Epithelial cell of esophagus (primary cell): ENCODE measurements around the gene MCOLN1.
"Not testable (repeated sequence)": the region's sequence is repeated elsewhere in the genome, so short reads cannot be mapped to it uniquely, and the experiment has no call there.

ENCODE experiments used
- DNase-seq: peaks from one replicate; pipeline ENCODE4 v3.0.0; 2010; ENCODE audit warnings: low read depth
- H3K4me3 ChIP-seq: 2 replicates; pipeline ENCODE4 v1.5.1; 2011; ENCODE audit warnings: mild to moderate bottlenecking, low read length, control low read depth
- TF ChIP-seq, protein P1 (sequence below): IDR thresholded peaks from 2 replicates; pipeline ENCODE4 v1.5.1; 2011; ENCODE audit warnings: low read depth, mild to moderate bottlenecking, low read length, control low read depth, inconsistent platforms; ENCODE audit not compliant: insufficient read depth; ENCODE audit errors: missing control alignments

Gene MCOLN1

DNA sequence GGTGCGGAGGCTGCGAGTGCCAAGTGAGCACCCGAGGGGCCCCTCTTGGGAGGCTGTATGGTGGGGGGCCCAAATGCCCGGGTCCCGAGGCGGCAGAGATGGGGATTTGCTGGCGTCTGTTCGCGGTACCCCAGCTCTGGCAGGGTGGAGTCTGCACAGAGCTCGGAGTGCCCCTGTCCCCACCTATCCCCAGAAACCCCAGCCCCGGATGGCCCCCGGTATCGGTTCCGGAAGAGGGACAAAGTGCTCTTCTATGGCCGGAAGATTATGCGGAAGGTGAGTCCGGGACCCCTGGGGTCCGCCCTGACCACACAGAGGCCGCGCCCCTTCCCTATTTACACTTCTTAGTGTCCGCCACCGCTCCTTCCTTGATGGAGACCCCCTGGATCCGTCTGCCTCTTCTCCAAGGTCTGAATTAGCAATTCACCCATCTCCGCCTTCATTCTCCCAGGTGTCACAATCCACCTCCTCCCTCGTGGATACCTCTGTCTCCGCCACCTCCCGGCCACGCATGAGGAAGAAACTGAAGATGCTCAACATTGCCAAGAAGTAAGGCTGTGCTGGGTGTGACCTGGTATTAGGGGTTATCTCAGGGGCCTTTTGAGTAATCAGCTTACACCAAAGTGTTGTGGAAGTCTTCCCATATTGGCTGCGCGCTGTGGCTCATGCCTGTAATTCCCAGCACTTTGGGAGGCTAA, 13.7 kb downstream of the MCOLN1 start:
- peak; percentile 28 for DNase-seq
- TF ChIP-seq, protein P1, sequence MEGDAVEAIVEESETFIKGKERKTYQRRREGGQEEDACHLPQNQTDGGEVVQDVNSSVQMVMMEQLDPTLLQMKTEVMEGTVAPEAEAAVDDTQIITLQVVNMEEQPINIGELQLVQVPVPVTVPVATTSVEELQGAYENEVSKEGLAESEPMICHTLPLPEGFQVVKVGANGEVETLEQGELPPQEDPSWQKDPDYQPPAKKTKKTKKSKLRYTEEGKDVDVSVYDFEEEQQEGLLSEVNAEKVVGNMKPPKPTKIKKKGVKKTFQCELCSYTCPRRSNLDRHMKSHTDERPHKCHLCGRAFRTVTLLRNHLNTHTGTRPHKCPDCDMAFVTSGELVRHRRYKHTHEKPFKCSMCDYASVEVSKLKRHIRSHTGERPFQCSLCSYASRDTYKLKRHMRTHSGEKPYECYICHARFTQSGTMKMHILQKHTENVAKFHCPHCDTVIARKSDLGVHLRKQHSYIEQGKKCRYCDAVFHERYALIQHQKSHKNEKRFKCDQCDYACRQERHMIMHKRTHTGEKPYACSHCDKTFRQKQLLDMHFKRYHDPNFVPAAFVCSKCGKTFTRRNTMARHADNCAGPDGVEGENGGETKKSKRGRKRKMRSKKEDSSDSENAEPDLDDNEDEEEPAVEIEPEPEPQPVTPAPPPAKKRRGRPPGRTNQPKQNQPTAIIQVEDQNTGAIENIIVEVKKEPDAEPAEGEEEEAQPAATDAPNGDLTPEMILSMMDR, result peak; percentile 18
- H3K4me3 ChIP-seq, result peak overlapping the region; percentile 93

DNA sequence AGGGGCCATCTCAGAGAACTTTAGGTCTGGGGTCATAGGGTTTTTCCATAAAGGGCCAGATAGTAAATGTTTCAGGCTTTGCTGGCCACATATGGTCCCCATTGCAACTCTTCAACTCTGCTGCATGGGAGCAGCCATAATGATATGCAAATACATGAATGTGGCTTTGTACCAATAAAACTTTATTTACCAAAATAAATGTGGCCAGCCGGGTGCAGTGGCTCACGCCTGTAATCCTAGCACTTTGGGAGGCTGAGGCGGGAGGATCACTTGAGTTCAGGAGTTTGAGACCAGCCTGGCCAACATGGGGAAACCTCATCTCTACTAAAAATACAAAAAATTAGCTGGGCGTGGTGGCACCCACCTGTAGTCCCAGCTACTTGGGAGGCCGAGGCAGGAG, 16.6 kb downstream of the MCOLN1 start:
- not testable (repeated sequence) for H3K4me3 ChIP-seq, DNase-seq

DNA sequence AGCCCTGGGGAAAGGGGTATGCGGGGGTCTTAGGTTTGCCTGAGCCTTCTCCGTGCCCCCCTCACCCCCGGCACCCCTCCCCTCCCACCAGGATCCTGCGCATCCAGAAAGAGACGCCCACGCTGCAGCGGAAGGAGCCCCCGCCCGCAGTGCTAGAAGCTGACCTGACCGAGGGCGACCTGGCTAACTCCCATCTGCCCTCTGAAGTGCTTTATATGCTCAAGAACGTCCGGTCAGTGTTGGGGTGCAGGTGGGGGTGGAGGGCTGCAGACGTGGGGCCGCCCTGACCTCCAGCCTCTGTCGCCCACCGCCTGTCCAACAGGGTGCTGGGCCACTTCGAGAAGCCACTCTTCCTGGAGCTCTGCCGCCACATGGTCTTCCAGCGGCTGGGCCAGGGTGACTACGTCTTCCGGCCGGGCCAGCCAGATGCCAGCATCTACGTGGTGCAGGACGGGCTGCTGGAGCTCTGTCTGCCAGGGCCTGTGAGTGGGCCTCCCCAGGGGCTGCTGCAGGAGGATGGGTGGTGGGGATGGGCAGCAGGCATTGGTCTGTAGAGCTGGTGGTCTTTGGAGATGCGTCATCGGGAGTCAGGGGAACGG, 17.5 kb downstream of the MCOLN1 start:
- H3K4me3 ChIP-seq, result no peak overlapping the region
- no peak for DNase-seq
- TF ChIP-seq, protein P1, result no peak

DNA sequence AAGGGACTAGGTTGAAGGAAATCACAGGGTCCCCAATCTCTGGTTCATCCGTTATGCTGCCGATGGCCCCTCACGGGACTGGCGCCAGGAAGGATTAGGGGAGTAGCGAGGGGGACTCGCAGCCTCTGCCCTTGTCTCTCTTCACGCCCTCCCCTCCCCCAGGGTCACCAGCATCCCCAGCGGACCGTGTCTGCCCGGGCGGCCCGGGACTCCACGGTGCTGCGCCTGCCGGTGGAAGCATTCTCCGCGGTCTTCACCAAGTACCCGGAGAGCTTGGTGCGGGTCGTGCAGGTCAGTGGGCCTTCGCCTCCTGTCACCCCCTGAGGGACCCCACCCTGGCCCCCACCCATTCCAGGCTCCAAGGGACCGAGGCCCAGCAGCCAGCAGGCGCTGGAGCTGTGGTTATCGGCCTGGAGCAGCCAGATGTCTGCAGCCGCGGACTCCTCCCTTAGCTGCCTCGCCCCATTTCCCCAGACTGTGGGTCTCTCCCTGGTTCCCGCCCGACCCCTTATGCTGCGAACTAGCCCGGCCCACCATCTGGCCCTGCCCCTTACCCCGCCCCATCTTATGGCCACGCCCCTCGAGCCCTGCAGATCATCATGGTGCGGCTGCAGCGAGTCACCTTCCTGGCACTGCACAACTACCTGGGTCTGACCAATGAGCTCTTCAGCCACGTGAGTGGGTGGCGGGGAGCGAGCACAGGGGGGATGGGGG, 18.5 kb downstream of the MCOLN1 start:
- no peak overlapping the region for H3K4me3 ChIP-seq
- TF ChIP-seq, protein P1, result no peak
- peak; percentile 51 for DNase-seq

DNA sequence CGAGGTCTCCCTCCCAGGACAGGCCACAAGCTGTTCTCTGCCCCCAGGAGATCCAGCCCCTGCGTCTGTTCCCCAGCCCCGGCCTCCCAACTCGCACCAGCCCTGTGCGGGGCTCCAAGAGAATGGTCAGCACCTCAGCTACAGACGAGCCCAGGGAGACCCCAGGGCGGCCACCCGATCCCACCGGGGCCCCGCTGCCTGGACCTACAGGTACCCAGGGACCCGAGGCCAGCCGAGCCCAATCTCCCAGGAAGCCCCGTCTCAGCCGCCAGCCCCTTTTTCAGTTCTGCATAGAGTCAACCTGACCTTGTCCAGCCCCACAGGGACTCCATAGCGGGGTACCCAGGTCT, 19.0 kb downstream of the MCOLN1 start:
- TF ChIP-seq, protein P1, result no peak
- DNase-seq, result no peak
- H3K4me3 ChIP-seq, result no peak overlapping the region

- H3K4me3 ChIP-seq, result no peak overlapping the region
- TF ChIP-seq, protein P1, result no peak
- DNase-seq, result no peak
These were observed 19.5 kb downstream of the MCOLN1 start for GRCh38 chr19:7541828-7542443.
